Measurements from ENCODE around the gene CHMP4B. TPM values are rescaled to one million over a fixed set of nuclear protein-coding genes. Genes with fewer than 3 reads are reported as not detected.

CHMP4B gene
- polyA plus RNA-seq, 1 of the 3 experiments (the other 2 are of a cell fraction): 123 TPM

DNA sequence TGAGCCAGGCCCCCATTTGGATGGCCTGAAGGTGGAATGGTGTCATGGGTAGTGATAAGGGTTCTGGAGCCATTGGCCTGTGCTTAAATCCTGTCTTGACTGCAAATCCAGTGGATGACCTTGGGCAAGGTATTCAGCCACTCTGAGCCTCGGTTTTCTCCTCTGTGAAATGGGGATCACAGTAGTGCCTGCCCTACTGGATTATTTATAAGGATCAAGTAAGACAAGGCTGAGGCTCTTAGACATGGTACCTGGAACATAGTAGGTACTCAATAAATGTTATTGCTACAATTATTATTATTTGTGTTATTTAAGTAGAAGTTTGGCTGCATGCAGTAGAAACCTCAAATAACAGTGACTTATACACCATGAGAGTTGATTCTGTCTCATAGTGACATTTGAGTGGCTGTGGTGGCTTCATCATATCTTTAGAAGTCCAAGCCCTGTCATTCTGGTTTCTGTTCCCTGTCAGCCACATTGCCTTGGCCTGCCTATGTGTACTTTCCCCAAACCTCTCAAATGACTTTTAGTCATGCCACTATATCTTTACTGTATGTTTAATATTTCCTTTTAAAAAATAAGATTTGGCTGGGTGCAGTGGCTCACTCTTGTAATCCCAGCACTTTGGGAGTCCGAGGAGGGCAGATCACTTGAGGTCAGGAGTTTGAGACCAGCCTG lies 37.6 kb upstream of the CHMP4B start:
- Histone ChIP-seq H3K9me3 (no peaks in the 10 kb centered on the region), H3K27me3 (ENCODE audit: insufficient read depth) (no peaks in the 10 kb centered on the region), H3K4me3 (ENCODE audit: low read depth in 2 of 2, low read length in 1 of 2) (no peak overlapping the region), H3K27ac (ENCODE audit: low read depth in 2 of 2, low read length in 1 of 2) (no peak overlapping the region), H3F3A (replicated peaks; ENCODE audit: insufficient read depth) (peaks cover 4% of the 10 kb centered on the region), H4K20me1 (ENCODE audit: insufficient read depth) (no peaks in the 10 kb centered on the region), H3K9me2 (no peaks in the 10 kb centered on the region), H3K79me2 (ENCODE audit: insufficient read depth) (no peaks in the 10 kb centered on the region), H3K4me2 (no peak overlapping the region), H2AFZ (ENCODE audit: low read depth) (no peak overlapping the region), H3K36me3 (replicated peaks in 1 of 2; ENCODE audit: control insufficient read depth in 1 of 2, insufficient read depth in 2 of 2, low read length in 1 of 2) (no peaks in the 10 kb centered on the region), H3K9ac (no peak overlapping the region), H3K4me1 (ENCODE audit: control insufficient read depth in 1 of 2, insufficient read depth in 2 of 2, low read depth in 1 of 2, low read length in 1 of 2) (no peaks in the 10 kb centered on the region)
- 75% methylated on average over 2 of the region's 2 CpGs for WGBS (ENCODE audit: low lambda C conversion rate)
- ChIA-PET CTCF (interaction anchor here (1.1 kb wide), 1 partner anchor 18 kb away, joined by 4 read pairs; no protein-coding TSS in a partner anchor), POLR2A (interaction anchor here (0.6 kb wide), 1 partner anchor 853 kb away, joined by 4 read pairs; no protein-coding TSS in a partner anchor)
- DNase-seq: no peak
- TF ChIP-seq TAF1 (IDR thresholded peaks at IDR 0.05; ENCODE audit: borderline replicate concordance, low read depth, low read length): no peak
- no peak for TF ChIP-seq EP300 (IDR thresholded peaks at IDR 0.05; ENCODE audit: borderline replicate concordance in 1 of 2, low read depth in 1 of 2, low read length in 1 of 2)
- TF ChIP-seq, protein P1, sequence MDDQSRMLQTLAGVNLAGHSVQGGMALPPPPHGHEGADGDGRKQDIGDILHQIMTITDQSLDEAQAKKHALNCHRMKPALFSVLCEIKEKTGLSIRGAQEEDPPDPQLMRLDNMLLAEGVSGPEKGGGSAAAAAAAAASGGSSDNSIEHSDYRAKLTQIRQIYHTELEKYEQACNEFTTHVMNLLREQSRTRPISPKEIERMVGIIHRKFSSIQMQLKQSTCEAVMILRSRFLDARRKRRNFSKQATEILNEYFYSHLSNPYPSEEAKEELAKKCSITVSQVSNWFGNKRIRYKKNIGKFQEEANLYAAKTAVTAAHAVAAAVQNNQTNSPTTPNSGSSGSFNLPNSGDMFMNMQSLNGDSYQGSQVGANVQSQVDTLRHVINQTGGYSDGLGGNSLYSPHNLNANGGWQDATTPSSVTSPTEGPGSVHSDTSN (IDR thresholded peaks at IDR 0.05): no peak
- no peak for TF ChIP-seq SMC3 (IDR thresholded peaks at IDR 0.05; ENCODE audit: low read depth, low read length)
- TF ChIP-seq NRF1 (IDR thresholded peaks at IDR 0.05; ENCODE audit: low read depth, low read length): no peak
- no peak for TF ChIP-seq SIN3A (IDR thresholded peaks at IDR 0.05; ENCODE audit: borderline replicate concordance, low read depth, low read length)
- no peak for TF ChIP-seq FOXJ3 (CRISPR knock-in tag; IDR thresholded peaks at IDR 0.05)
- TF ChIP-seq TEAD4 (IDR thresholded peaks at IDR 0.05; ENCODE audit: borderline replicate concordance, insufficient read depth): no peak
- no peak for TF ChIP-seq REST (IDR thresholded peaks at IDR 0.05; ENCODE audit: low read depth, low read length)
- TF ChIP-seq, protein P2, sequence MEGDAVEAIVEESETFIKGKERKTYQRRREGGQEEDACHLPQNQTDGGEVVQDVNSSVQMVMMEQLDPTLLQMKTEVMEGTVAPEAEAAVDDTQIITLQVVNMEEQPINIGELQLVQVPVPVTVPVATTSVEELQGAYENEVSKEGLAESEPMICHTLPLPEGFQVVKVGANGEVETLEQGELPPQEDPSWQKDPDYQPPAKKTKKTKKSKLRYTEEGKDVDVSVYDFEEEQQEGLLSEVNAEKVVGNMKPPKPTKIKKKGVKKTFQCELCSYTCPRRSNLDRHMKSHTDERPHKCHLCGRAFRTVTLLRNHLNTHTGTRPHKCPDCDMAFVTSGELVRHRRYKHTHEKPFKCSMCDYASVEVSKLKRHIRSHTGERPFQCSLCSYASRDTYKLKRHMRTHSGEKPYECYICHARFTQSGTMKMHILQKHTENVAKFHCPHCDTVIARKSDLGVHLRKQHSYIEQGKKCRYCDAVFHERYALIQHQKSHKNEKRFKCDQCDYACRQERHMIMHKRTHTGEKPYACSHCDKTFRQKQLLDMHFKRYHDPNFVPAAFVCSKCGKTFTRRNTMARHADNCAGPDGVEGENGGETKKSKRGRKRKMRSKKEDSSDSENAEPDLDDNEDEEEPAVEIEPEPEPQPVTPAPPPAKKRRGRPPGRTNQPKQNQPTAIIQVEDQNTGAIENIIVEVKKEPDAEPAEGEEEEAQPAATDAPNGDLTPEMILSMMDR (IDR thresholded peaks at IDR 0.05): no peak
- TF ChIP-seq IRF3 (IDR thresholded peaks at IDR 0.05; ENCODE audit: low read depth, low read length): no peak
- no peak for TF ChIP-seq MXI1 (IDR thresholded peaks at IDR 0.05; ENCODE audit: low read depth, low read length)
- TF ChIP-seq, protein P3, sequence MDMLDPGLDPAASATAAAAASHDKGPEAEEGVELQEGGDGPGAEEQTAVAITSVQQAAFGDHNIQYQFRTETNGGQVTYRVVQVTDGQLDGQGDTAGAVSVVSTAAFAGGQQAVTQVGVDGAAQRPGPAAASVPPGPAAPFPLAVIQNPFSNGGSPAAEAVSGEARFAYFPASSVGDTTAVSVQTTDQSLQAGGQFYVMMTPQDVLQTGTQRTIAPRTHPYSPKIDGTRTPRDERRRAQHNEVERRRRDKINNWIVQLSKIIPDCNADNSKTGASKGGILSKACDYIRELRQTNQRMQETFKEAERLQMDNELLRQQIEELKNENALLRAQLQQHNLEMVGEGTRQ (IDR thresholded peaks at IDR 0.05; ENCODE audit: borderline replicate concordance, low read depth, low read length): no peak
- TF ChIP-seq CHD2 (IDR thresholded peaks at IDR 0.05; ENCODE audit: low read length, partially characterized antibody): no peak
- no peak for TF ChIP-seq GABPA (IDR thresholded peaks at IDR 0.05; ENCODE audit: low read depth)
- TF ChIP-seq RFX5 (IDR thresholded peaks at IDR 0.05; ENCODE audit: low read length): no peak
- TF ChIP-seq, protein P4, sequence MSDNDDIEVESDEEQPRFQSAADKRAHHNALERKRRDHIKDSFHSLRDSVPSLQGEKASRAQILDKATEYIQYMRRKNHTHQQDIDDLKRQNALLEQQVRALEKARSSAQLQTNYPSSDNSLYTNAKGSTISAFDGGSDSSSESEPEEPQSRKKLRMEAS (IDR thresholded peaks at IDR 0.05; ENCODE audit: low read depth): no peak

Data from SK-N-SH (cell line).